Measurements from ENCODE around the gene FNBP1. TPM values are rescaled to one million over a fixed set of nuclear protein-coding genes. Genes with fewer than 3 reads are reported as not detected.

Gene FNBP1
- total RNA-seq, 1 experiment from 2014 or later = 16.0 TPM

- H3K4me3 ChIP-seq (ENCODE audit: insufficient read depth, low read depth, low read length) = no peak overlapping the region
- no peaks in the 10 kb centered on the region for H3K27me3 ChIP-seq (ENCODE audit: control insufficient read depth, insufficient read depth, low read length)
- peaks cover 1% of the 10 kb centered on the region for H3K36me3 ChIP-seq (replicated peaks; ENCODE audit: control insufficient read depth, insufficient read depth, low read length)
- DNase-seq = no peak
These were observed 166.2 kb downstream of the FNBP1 start for GRCh38 chr9:129876815-129877214.

GRCh38 chr9:129875687-129876395, 167.1 kb downstream of the FNBP1 start:
- Histone ChIP-seq H3K4me3 (ENCODE audit: insufficient read depth, low read depth, low read length) (no peak overlapping the region), H3K27me3 (ENCODE audit: control insufficient read depth, insufficient read depth, low read length) (no peaks in the 10 kb centered on the region), H3K36me3 (replicated peaks; ENCODE audit: control insufficient read depth, insufficient read depth, low read length) (no peaks in the 10 kb centered on the region; the same call in none of the 2 replicates)
- peak; percentile 36 for DNase-seq

GRCh38 chr9:129875181-129875611, 167.8 kb downstream of the FNBP1 start:
- no peaks in the 10 kb centered on the region for H3K27me3 ChIP-seq (ENCODE audit: control insufficient read depth, insufficient read depth, low read length)
- peak; percentile 78 for DNase-seq
- no peaks in the 10 kb centered on the region; the same call in none of the 2 replicates for H3K36me3 ChIP-seq (replicated peaks; ENCODE audit: control insufficient read depth, insufficient read depth, low read length)
- H3K4me3 ChIP-seq (ENCODE audit: insufficient read depth, low read depth, low read length) = no peak overlapping the region

- DNase-seq = peak; percentile 34
- H3K36me3 ChIP-seq (replicated peaks; ENCODE audit: control insufficient read depth, insufficient read depth, low read length) = no peaks in the 10 kb centered on the region; the same call in none of the 2 replicates
- no peaks in the 10 kb centered on the region for H3K27me3 ChIP-seq (ENCODE audit: control insufficient read depth, insufficient read depth, low read length)
- H3K4me3 ChIP-seq (ENCODE audit: insufficient read depth, low read depth, low read length) = no peak overlapping the region
These were observed 168.5 kb downstream of the FNBP1 start for GRCh38 chr9:129874261-129875101.

- Histone ChIP-seq H3K4me3 (ENCODE audit: insufficient read depth, low read depth, low read length) (no peak overlapping the region), H3K27me3 (ENCODE audit: control insufficient read depth, insufficient read depth, low read length) (no peaks in the 10 kb centered on the region), H3K36me3 (replicated peaks; ENCODE audit: control insufficient read depth, insufficient read depth, low read length) (no peaks in the 10 kb centered on the region; the same call in none of the 2 replicates)
- peak; percentile 39 for DNase-seq
These were observed 169.3 kb downstream of the FNBP1 start for GRCh38 chr9:129873563-129874190.

- Histone ChIP-seq H3K36me3 (replicated peaks; ENCODE audit: control insufficient read depth, insufficient read depth, low read length) (no peaks in the 10 kb centered on the region; the same call in 1 of the 2 replicates), H3K4me3 (ENCODE audit: insufficient read depth, low read depth, low read length) (no peak overlapping the region)
- no peak for DNase-seq
These were observed 171.9 kb downstream of the FNBP1 start for GRCh38 chr9:129871046-129871445.

GRCh38 chr9:129869585-129870501, 173.1 kb downstream of the FNBP1 start:
- no peaks in the 10 kb centered on the region; the same call in 1 of the 2 replicates for H3K36me3 ChIP-seq (replicated peaks; ENCODE audit: control insufficient read depth, insufficient read depth, low read length)
- H3K27me3 ChIP-seq (ENCODE audit: control insufficient read depth, insufficient read depth, low read length) = no peaks in the 10 kb centered on the region
- no peak overlapping the region for H3K4me3 ChIP-seq (ENCODE audit: insufficient read depth, low read depth, low read length)
- no peak for DNase-seq

More at GRCh38 chr9:129871046-129871445, 171.9 kb downstream of the FNBP1 start:
- H3K27me3 ChIP-seq (ENCODE audit: control insufficient read depth, insufficient read depth, low read length) = no peaks in the 10 kb centered on the region

GRCh38 chr9:129868872-129869486, 174.0 kb downstream of the FNBP1 start:
- H3K36me3 ChIP-seq (replicated peaks; ENCODE audit: control insufficient read depth, insufficient read depth, low read length) = no peaks in the 10 kb centered on the region; the same call in 1 of the 2 replicates
- no peak for DNase-seq
- H3K27me3 ChIP-seq (ENCODE audit: control insufficient read depth, insufficient read depth, low read length) = no peaks in the 10 kb centered on the region
- no peak overlapping the region for H3K4me3 ChIP-seq (ENCODE audit: insufficient read depth, low read depth, low read length)

GRCh38 chr9:129868023-129868871, 174.7 kb downstream of the FNBP1 start:
- Histone ChIP-seq H3K36me3 (replicated peaks; ENCODE audit: control insufficient read depth, insufficient read depth, low read length) (no peaks in the 10 kb centered on the region; the same call in 1 of the 2 replicates), H3K4me3 (ENCODE audit: insufficient read depth, low read depth, low read length) (no peak overlapping the region), H3K27me3 (ENCODE audit: control insufficient read depth, insufficient read depth, low read length) (no peaks in the 10 kb centered on the region)
- no peak for DNase-seq

GRCh38 chr9:129867136-129868022, 175.6 kb downstream of the FNBP1 start:
- Histone ChIP-seq H3K36me3 (replicated peaks; ENCODE audit: control insufficient read depth, insufficient read depth, low read length) (no peaks in the 10 kb centered on the region; the same call in 1 of the 2 replicates), H3K4me3 (ENCODE audit: insufficient read depth, low read depth, low read length) (no peak overlapping the region), H3K27me3 (ENCODE audit: control insufficient read depth, insufficient read depth, low read length) (no peaks in the 10 kb centered on the region)
- DNase-seq = peak; percentile 81

- Histone ChIP-seq H3K27me3 (ENCODE audit: control insufficient read depth, insufficient read depth, low read length) (no peaks in the 10 kb centered on the region), H3K4me3 (ENCODE audit: insufficient read depth, low read depth, low read length) (no peak overlapping the region), H3K36me3 (replicated peaks; ENCODE audit: control insufficient read depth, insufficient read depth, low read length) (no peaks in the 10 kb centered on the region; the same call in 1 of the 2 replicates)
- peak; percentile 30 for DNase-seq
These were observed 176.4 kb downstream of the FNBP1 start for GRCh38 chr9:129866394-129867135.

Data from H7 (cell line).